HepG2 (cell line): ENCODE data around the gene NOX4.
"Not testable (repeated sequence)": the region's sequence is repeated elsewhere in the genome, so short reads cannot be mapped to it uniquely, and the experiment has no call there.

Source experiments
- ATF2 ChIP-seq: sonication (generic); formaldehyde crosslinking; IDR thresholded peaks from 2 replicates; pipeline ENCODE4 v1.4.0; 2020; ENCODE audit warnings: missing genetic modification reagents
- CTCF ChIP-seq: sonication (generic); formaldehyde crosslinking; IDR thresholded peaks from 2 replicates; pipeline ENCODE4 v1.5.0; 2020; ENCODE audit warnings: mild to moderate bottlenecking, missing genetic modification reagents, moderate library complexity
- GATAD2A ChIP-seq: IDR thresholded peaks from 2 replicates; pipeline ENCODE4 v1.6.1; 2016
- JUN ChIP-seq: sonication (generic); formaldehyde crosslinking; IDR thresholded peaks from 2 replicates; pipeline ENCODE4 v1.4.0; 2020; ENCODE audit warnings: mild to moderate bottlenecking, missing genetic modification reagents
- KLF16 ChIP-seq, 2 experiments: sonication (generic) in 1 of 2; formaldehyde crosslinking in 1 of 2; IDR thresholded peaks; 2 replicates each; pipeline versions ENCODE4 v1.6.1 to v1.8.0; 2016 to 2023; ENCODE audit warnings: missing genetic modification reagents in 2 of 2, missing compliant biosample characterization in 1 of 2
- PREB ChIP-seq: sonication (generic); formaldehyde crosslinking; IDR thresholded peaks from 2 replicates; pipeline ENCODE4 v1.4.0; 2020; ENCODE audit warnings: missing genetic modification reagents
- RXRA ChIP-seq: sonication (generic); formaldehyde crosslinking; IDR thresholded peaks from 2 replicates; pipeline ENCODE4 v1.5.1; 2020; ENCODE audit warnings: missing genetic modification reagents
- UBTF ChIP-seq: sonication (generic); formaldehyde crosslinking; IDR thresholded peaks from 2 replicates; pipeline ENCODE4 v1.4.0; 2020; ENCODE audit warnings: mild to moderate bottlenecking, missing genetic modification reagents
- ZBTB1 ChIP-seq: sonication (generic); formaldehyde crosslinking; IDR thresholded peaks from 2 replicates; pipeline ENCODE4 v1.4.0; 2020; ENCODE audit warnings: missing genetic modification reagents, borderline replicate concordance
- ZBTB34 ChIP-seq: sonication (generic); formaldehyde crosslinking; IDR thresholded peaks from 2 replicates; pipeline ENCODE4 v1.8.0; 2022; ENCODE audit warnings: mild to moderate bottlenecking, missing genetic modification reagents
- ZNF318 ChIP-seq: sonication (generic); formaldehyde crosslinking; IDR thresholded peaks from 2 replicates; pipeline ENCODE4 v1.4.0; 2020; ENCODE audit warnings: mild to moderate bottlenecking, missing genetic modification reagents

- TF ChIP-seq ZBTB34 (CRISPR knock-in tag); GATAD2A; KLF16 (CRISPR knock-in tag; IDR thresholded peaks at IDR 0.05); CTCF (CRISPR knock-in tag); ZBTB1 (CRISPR knock-in tag); RXRA (CRISPR knock-in tag); ZNF318; UBTF (CRISPR knock-in tag); ATF2; PREB (CRISPR knock-in tag); JUN (CRISPR knock-in tag): not testable (repeated sequence)
Measured at GRCh38 chr11:89369356-89369755, 121.8 kb downstream of the NOX4 start.
